Measurements from ENCODE around the gene ADCY2. TPM values are rescaled to one million over a fixed set of nuclear protein-coding genes. Genes with fewer than 3 reads are reported as not detected.

The ADCY2 gene
- total and polyA plus RNA-seq, 2 of the 13 experiments (the other 11 are each of a cell fraction or from before 2014, with no cell fraction given), result not detected

DNA sequence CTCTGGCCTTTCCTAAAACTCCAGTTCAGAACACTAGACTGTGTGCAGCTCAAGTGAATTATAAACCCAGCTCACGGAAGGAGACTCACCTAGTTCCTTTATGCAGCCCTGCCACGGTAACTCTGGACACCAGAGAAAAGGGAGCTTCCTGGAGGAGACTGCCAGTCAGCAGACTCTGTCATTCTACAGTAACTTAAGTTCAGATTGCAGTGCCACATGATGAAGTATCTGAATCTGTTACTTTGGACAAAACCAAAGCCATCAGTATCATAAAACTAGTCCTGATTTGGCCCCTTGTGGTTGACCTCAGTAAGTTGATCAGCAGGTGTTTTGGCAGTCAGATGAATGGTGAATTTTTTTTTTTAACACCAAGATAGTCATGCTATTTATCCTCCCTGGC, 475.7 kb downstream of the ADCY2 start:
- POLR2A ChIA-PET, result interaction anchor here (1.9 kb wide), 1 partner anchor 21 kb away, joined by 4 read pairs; the partner anchor contains the start of gene CFAP90
- intact Hi-C loops (cut with micrococcal nuclease; ENCODE audit: unreplicated experiment) (loop anchor here (5.0 kb wide), 1 partner anchor 1239 kb away; the partner anchor contains the start of genes NSUN2 and SRD5A1), in situ Hi-C loops (cut with HindIII; ENCODE audit: extremely low pct_ligation_motif_present, low pct_unique_long_range_greater_than_20kb) (no loop called here)
- Histone ChIP-seq H3K4me3 (replicated peaks in 1 of 3; ENCODE audit: insufficient read depth in 1 of 3, low read depth in 2 of 3, low read length in 3 of 3) (no peak overlapping the region), H3K79me2 (ENCODE audit: insufficient read depth, low read length) (peaks cover 84% of the 10 kb centered on the region), H3K9ac (ENCODE audit: insufficient read depth, low read depth, low read length) (peak overlapping the region; percentile 92; the same call in 1 of the 2 replicates), H3K9me3 (ENCODE audit: low read length) (no peaks in the 10 kb centered on the region), H3K4me1 (ENCODE audit: insufficient read depth, low read length) (peaks cover 53% of the 10 kb centered on the region), H3K27ac (ENCODE audit: extremely low read length, insufficient read depth, low read length) (no peak overlapping the region), H4K20me1 (ENCODE audit: insufficient read depth, low read length) (peaks cover 15% of the 10 kb centered on the region; the same call in 1 of the 2 replicates), H2AFZ (ENCODE audit: low read length) (no peak overlapping the region), H3K27me3 (ENCODE audit: control insufficient read depth in 1 of 2, insufficient read depth in 2 of 2, low read length in 2 of 2) (no peaks in the 10 kb centered on the region; a peak in 1 of 5 replicates), H3K4me2 (ENCODE audit: low read depth, low read length) (peak overlapping the region; percentile 82), H3K36me3 (replicated peaks in 1 of 2; ENCODE audit: control insufficient read depth in 1 of 2, insufficient read depth in 2 of 2, low read length in 2 of 2) (peaks cover 3 to 49% of the 10 kb centered on the region in 2 experiments)
- WGBS (ENCODE audit: low lambda C conversion rate), result no CpG with 5 or more reads among the region's 2 CpGs
- CTCF ChIA-PET (ENCODE audit: low intra/inter-chr PET ratio, low total read pairs), result no interaction called here
- BruUV-seq (replicated peaks), result no TSS peak
- no peak for ATAC-seq
- FAIRE-seq, result no peak
- no peak for DNase-seq (ENCODE audit: low spot score)
- TF ChIP-seq PRPF4 (IDR thresholded peaks at IDR 0.05; ENCODE audit: low read depth, low read length, poor library complexity, severe bottlenecking) (no peak), SETDB1 (CRISPR knock-in tag; IDR thresholded peaks at IDR 0.05; ENCODE audit: borderline replicate concordance) (no peak), EED (CRISPR knock-in tag; IDR thresholded peaks at IDR 0.05) (no peak), THYN1 (CRISPR knock-in tag; IDR thresholded peaks at IDR 0.05; ENCODE audit: borderline replicate concordance, low read depth) (no peak), REL (CRISPR knock-in tag; conservative IDR thresholded peaks at IDR 0.05) (no peak), POLR2A (IDR thresholded peaks at IDR 0.05; ENCODE audit: insufficient read depth in 1 of 2, low read depth in 2 of 2, low read length in 2 of 2) (no peak), MAZ (IDR thresholded peaks at IDR 0.05; ENCODE audit: borderline replicate concordance, low read depth, low read length) (no peak), MAZ (CRISPR knock-in tag; IDR thresholded peaks at IDR 0.05; ENCODE audit: low read depth) (no peak), TCF7 (IDR thresholded peaks at IDR 0.05; ENCODE audit: low read depth) (no peak), JUN (CRISPR knock-in tag; IDR thresholded peaks at IDR 0.05) (no peak), POLR2G (IDR thresholded peaks at IDR 0.05; ENCODE audit: low read depth, low read length) (no peak), ZNF772 (CRISPR knock-in tag; IDR thresholded peaks at IDR 0.05) (no peak)
- TF ChIP-seq, protein P1, sequence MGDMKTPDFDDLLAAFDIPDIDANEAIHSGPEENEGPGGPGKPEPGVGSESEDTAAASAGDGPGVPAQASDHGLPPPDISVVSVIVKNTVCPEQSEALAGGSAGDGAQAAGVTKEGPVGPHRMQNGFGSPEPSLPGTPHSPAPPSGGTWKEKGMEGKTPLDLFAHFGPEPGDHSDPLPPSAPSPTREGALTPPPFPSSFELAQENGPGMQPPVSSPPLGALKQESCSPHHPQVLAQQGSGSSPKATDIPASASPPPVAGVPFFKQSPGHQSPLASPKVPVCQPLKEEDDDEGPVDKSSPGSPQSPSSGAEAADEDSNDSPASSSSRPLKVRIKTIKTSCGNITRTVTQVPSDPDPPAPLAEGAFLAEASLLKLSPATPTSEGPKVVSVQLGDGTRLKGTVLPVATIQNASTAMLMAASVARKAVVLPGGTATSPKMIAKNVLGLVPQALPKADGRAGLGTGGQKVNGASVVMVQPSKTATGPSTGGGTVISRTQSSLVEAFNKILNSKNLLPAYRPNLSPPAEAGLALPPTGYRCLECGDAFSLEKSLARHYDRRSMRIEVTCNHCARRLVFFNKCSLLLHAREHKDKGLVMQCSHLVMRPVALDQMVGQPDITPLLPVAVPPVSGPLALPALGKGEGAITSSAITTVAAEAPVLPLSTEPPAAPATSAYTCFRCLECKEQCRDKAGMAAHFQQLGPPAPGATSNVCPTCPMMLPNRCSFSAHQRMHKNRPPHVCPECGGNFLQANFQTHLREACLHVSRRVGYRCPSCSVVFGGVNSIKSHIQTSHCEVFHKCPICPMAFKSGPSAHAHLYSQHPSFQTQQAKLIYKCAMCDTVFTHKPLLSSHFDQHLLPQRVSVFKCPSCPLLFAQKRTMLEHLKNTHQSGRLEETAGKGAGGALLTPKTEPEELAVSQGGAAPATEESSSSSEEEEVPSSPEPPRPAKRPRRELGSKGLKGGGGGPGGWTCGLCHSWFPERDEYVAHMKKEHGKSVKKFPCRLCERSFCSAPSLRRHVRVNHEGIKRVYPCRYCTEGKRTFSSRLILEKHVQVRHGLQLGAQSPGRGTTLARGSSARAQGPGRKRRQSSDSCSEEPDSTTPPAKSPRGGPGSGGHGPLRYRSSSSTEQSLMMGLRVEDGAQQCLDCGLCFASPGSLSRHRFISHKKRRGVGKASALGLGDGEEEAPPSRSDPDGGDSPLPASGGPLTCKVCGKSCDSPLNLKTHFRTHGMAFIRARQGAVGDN (CRISPR knock-in tag; IDR thresholded peaks at IDR 0.05), result no peak
- TF ChIP-seq, protein P2, sequence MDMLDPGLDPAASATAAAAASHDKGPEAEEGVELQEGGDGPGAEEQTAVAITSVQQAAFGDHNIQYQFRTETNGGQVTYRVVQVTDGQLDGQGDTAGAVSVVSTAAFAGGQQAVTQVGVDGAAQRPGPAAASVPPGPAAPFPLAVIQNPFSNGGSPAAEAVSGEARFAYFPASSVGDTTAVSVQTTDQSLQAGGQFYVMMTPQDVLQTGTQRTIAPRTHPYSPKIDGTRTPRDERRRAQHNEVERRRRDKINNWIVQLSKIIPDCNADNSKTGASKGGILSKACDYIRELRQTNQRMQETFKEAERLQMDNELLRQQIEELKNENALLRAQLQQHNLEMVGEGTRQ (IDR thresholded peaks at IDR 0.05; ENCODE audit: low read depth, low read length), result no peak
- TF ChIP-seq, protein P2 (CRISPR knock-in tag; IDR thresholded peaks at IDR 0.05; ENCODE audit: borderline replicate concordance), result no peak
- TF ChIP-seq, protein P3, sequence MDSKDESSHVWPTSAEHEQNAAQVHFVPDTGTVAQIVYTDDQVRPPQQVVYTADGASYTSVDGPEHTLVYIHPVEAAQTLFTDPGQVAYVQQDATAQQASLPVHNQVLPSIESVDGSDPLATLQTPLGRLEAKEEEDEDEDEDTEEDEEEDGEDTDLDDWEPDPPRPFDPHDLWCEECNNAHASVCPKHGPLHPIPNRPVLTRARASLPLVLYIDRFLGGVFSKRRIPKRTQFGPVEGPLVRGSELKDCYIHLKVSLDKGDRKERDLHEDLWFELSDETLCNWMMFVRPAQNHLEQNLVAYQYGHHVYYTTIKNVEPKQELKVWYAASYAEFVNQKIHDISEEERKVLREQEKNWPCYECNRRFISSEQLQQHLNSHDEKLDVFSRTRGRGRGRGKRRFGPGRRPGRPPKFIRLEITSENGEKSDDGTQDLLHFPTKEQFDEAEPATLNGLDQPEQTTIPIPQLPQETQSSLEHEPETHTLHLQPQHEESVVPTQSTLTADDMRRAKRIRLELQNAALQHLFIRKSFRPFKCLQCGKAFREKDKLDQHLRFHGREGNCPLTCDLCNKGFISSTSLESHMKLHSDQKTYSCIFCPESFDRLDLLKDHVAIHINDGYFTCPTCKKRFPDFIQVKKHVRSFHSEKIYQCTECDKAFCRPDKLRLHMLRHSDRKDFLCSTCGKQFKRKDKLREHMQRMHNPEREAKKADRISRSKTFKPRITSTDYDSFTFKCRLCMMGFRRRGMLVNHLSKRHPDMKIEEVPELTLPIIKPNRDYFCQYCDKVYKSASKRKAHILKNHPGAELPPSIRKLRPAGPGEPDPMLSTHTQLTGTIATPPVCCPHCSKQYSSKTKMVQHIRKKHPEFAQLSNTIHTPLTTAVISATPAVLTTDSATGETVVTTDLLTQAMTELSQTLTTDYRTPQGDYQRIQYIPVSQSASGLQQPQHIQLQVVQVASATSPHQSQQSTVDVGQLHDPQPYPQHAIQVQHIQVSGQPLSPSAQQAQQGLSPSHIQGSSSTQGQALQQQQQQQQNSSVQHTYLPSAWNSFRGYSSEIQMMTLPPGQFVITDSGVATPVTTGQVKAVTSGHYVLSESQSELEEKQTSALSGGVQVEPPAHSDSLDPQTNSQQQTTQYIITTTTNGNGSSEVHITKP (CRISPR knock-in tag; IDR thresholded peaks at IDR 0.05; ENCODE audit: low read depth), result no peak
